Mesendoderm (in vitro differentiated cells): ENCODE measurements around the gene SND1.
A peak's percentile ranks its signal among the peaks of the same experiment; 100 is the strongest.

Source experiments
- DNase-seq: peaks from one replicate; pipeline ENCODE4 v3.0.0; 2013
- H2AK5ac ChIP-seq: 2 replicates; pipeline ENCODE4 v1.6.1; 2013; ENCODE audit warnings: low read length, inconsistent platforms
- H2BK120ac ChIP-seq: 2 replicates; pipeline ENCODE4 v1.6.1; 2013; ENCODE audit warnings: low read depth, mild to moderate bottlenecking, low read length, moderate library complexity, mixed read lengths
- H2BK15ac ChIP-seq: replicated peaks from 2 replicates; pipeline ENCODE4 v1.6.1; 2013; ENCODE audit warnings: low read depth, mild to moderate bottlenecking, moderate library complexity
- H2BK5ac ChIP-seq: 2 replicates; pipeline ENCODE4 v1.6.1; 2013; ENCODE audit warnings: low read length, inconsistent platforms
- H3K18ac ChIP-seq: 2 replicates; pipeline ENCODE4 v1.6.1; 2013; ENCODE audit warnings: mild to moderate bottlenecking, low read length, mixed read lengths
- H3K23ac ChIP-seq: one replicate; pipeline ENCODE4 v1.6.1; 2013; ENCODE audit warnings: low read length
- H3K27ac ChIP-seq: 2 replicates; pipeline ENCODE4 v1.5.1; 2013; ENCODE audit warnings: low read depth, mild to moderate bottlenecking, inconsistent platforms, low read length, moderate library complexity
- H3K27me3 ChIP-seq: 2 replicates; pipeline ENCODE4 v1.6.1; 2013; ENCODE audit warnings: low read length, control low read depth, mild to moderate bottlenecking, inconsistent platforms; ENCODE audit not compliant: insufficient read depth, poor library complexity
- H3K36me3 ChIP-seq: 2 replicates; pipeline ENCODE4 v1.6.1; 2013; ENCODE audit warnings: low read length, inconsistent platforms; ENCODE audit not compliant: control insufficient read depth, insufficient read depth
- H3K4ac ChIP-seq: one replicate; pipeline ENCODE4 v1.6.1; 2013; ENCODE audit warnings: low read depth, mild to moderate bottlenecking, low read length, moderate library complexity
- H3K4me1 ChIP-seq: 2 replicates; pipeline ENCODE4 v1.6.1; 2013; ENCODE audit warnings: low read depth, low read length, inconsistent platforms; ENCODE audit not compliant: control insufficient read depth
- H3K4me2 ChIP-seq: 2 replicates; pipeline ENCODE4 v1.6.1; 2013; ENCODE audit warnings: low read length
- H3K4me3 ChIP-seq: 2 replicates; pipeline ENCODE4 v1.5.1; 2013; ENCODE audit warnings: mild to moderate bottlenecking, low read length
- H3K56ac ChIP-seq: one replicate; pipeline ENCODE4 v1.6.1; 2013; ENCODE audit warnings: low read length
- H3K79me1 ChIP-seq: 2 replicates; pipeline ENCODE4 v1.6.1; 2013; ENCODE audit warnings: low read length, inconsistent platforms
- H3K79me2 ChIP-seq: 2 replicates; pipeline ENCODE4 v1.6.1; 2013; ENCODE audit warnings: mild to moderate bottlenecking, low read length; ENCODE audit not compliant: control insufficient read depth, insufficient read depth
- H3K9ac ChIP-seq: 2 replicates; pipeline ENCODE4 v1.6.1; 2013; ENCODE audit warnings: low read length, inconsistent platforms
- H4K5ac ChIP-seq: one replicate; pipeline ENCODE4 v1.6.1; 2013; ENCODE audit warnings: low read length
- H4K8ac ChIP-seq: one replicate; pipeline ENCODE4 v1.6.1; 2013; ENCODE audit warnings: low read depth, mild to moderate bottlenecking, control low read depth, low read length, moderate library complexity
- WGBS: extraction: QIAGEN DNeasy Blood & Tissue Kit; methylation state at CpG from one replicate; pipeline ENCODE4 v1.1.7; 2013; ENCODE audit warnings: low lambda C conversion rate, missing lambda C conversion rate; ENCODE audit not compliant: insufficient coverage; ENCODE audit errors: extremely low coverage; 5-methylcytosine and 5-hydroxymethylcytosine counted together

SND1 gene

DNA sequence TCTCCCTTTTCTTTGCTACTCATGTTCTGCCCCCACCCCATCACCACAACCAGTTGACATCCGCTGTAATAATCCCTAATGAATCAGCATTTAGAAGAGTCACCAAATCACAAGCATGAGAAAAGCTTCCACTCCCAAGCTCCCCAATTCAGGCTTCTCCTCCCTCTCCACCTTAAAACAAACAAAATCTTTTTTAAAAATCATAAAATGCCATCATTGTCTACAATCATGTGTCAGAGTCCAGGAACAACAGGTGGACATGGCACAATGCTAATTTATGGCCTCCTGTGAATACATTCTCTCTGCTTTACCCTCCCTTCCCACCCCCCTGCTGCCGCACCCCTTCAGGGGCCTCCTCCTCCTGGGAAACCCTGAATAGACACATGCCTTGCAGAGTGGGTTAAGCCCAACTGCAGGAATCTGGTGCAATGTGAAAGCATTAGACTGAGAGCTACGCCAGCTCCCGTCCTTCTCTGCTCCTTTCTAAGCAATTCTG lies 375.5 kb downstream of the SND1 start:
- H3K23ac ChIP-seq, result no peak overlapping the region
- H3K36me3 ChIP-seq, result no peaks in the 10 kb centered on the region
- H3K79me1 ChIP-seq, result peaks cover 14% of the 10 kb centered on the region
- no peak overlapping the region for H3K4ac ChIP-seq
- no peak overlapping the region for H3K18ac ChIP-seq
- H3K4me3 ChIP-seq, result no peak overlapping the region
- H2BK120ac ChIP-seq, result no peak overlapping the region
- no peak overlapping the region for H2BK5ac ChIP-seq
- H3K4me1 ChIP-seq, result peaks cover 4% of the 10 kb centered on the region
- DNase-seq, result no peak
- no peak overlapping the region for H3K4me2 ChIP-seq
- H3K9ac ChIP-seq, result no peak overlapping the region
- H4K5ac ChIP-seq, result no peak overlapping the region
- H4K8ac ChIP-seq, result no peak overlapping the region
- H3K79me2 ChIP-seq, result no peaks in the 10 kb centered on the region
- H3K56ac ChIP-seq, result no peak overlapping the region
- WGBS, result no CpG with 5 or more reads among the region's 4 CpGs
- no peak overlapping the region for H3K27ac ChIP-seq
- H2AK5ac ChIP-seq, result no peak overlapping the region
- no peaks in the 10 kb centered on the region for H3K27me3 ChIP-seq
- H2BK15ac ChIP-seq, result no peak overlapping the region

DNA sequence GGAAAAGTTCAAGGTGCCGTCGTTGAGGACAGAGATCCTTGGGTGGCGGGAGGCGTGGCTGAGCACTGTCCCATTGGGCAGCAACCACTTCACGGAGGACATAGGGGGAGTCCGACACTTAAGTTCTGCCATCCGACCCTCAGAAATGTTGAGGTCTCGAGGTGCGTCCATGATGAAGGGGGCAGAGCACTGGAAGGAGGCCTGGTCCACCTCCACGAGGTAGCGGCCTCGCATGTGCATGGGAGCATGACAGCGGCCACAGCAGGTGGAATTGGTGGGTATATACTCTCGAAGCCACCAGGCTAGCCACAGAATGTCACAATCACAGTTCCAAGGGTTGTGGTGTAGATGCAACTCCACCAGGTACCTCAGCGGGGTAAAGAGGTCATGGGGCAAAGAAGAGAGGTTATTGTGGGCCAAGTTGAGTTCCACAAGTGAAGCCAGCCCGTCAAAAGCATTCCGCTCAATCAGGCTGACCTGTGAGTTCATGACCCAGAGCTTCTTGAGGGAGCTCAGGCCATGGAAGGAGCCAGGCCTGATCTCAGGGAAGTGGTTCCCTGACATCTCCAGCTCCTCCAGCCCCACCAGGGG lies 377.5 kb downstream of the SND1 start:
- peaks cover 12% of the 10 kb centered on the region for H3K79me1 ChIP-seq
- H3K4me1 ChIP-seq, result peaks cover 1% of the 10 kb centered on the region
- no peaks in the 10 kb centered on the region for H3K79me2 ChIP-seq
- no peak overlapping the region for H3K4me3 ChIP-seq
- no peak overlapping the region for H3K18ac ChIP-seq
- H3K27ac ChIP-seq, result no peak overlapping the region
- H2BK5ac ChIP-seq, result no peak overlapping the region
- H3K4me2 ChIP-seq, result no peak overlapping the region
- H2BK120ac ChIP-seq, result no peak overlapping the region
- H2AK5ac ChIP-seq, result no peak overlapping the region
- H3K9ac ChIP-seq, result no peak overlapping the region
- no peak overlapping the region for H4K5ac ChIP-seq
- no peaks in the 10 kb centered on the region for H3K27me3 ChIP-seq
- H3K4ac ChIP-seq, result no peak overlapping the region
- no peak overlapping the region for H3K56ac ChIP-seq
- no peak for DNase-seq
- no peak overlapping the region for H3K23ac ChIP-seq
- no CpG with 5 or more reads among the region's 17 CpGs for WGBS
- H4K8ac ChIP-seq, result no peak overlapping the region
- H3K36me3 ChIP-seq, result no peaks in the 10 kb centered on the region
- no peak overlapping the region for H2BK15ac ChIP-seq

DNA sequence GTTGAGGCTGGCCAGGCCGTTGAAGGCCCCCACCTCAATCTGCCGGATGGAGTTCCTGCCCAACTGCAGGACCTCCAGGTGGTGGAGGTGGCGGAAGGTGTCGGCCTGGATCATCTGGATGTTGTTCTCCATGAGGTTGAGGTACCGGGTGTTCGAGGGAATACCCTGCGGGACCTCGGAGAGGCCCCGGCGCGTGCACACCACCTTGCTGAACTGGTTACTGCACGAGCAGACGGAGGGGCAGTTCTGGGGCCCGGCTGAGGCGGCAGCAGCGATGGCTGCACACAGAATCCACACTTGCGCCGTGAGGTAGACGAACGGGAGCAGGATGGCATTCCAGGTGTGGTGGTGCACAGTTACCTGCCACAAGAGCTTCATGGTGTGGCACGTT lies 378.3 kb downstream of the SND1 start:
- Histone ChIP-seq H3K27me3 (no peaks in the 10 kb centered on the region), H3K4me3 (peak overlapping the region; percentile 40), H4K8ac (no peak overlapping the region), H3K4me1 (peaks cover 1% of the 10 kb centered on the region), H3K4me2 (peak overlapping the region; percentile 83), H3K79me1 (peaks cover 12% of the 10 kb centered on the region), H2BK5ac (no peak overlapping the region), H3K56ac (peak overlapping the region; percentile 69), H3K18ac (no peak overlapping the region), H2AK5ac (no peak overlapping the region), H3K79me2 (no peaks in the 10 kb centered on the region), H3K23ac (no peak overlapping the region), H4K5ac (no peak overlapping the region), H2BK120ac (no peak overlapping the region), H3K36me3 (no peaks in the 10 kb centered on the region), H3K4ac (no peak overlapping the region), H3K9ac (peak overlapping the region; percentile 63), H2BK15ac (no peak overlapping the region), H3K27ac (no peak overlapping the region)
- DNase-seq, result peak; percentile 44
- WGBS, result no CpG with 5 or more reads among the region's 21 CpGs

DNA sequence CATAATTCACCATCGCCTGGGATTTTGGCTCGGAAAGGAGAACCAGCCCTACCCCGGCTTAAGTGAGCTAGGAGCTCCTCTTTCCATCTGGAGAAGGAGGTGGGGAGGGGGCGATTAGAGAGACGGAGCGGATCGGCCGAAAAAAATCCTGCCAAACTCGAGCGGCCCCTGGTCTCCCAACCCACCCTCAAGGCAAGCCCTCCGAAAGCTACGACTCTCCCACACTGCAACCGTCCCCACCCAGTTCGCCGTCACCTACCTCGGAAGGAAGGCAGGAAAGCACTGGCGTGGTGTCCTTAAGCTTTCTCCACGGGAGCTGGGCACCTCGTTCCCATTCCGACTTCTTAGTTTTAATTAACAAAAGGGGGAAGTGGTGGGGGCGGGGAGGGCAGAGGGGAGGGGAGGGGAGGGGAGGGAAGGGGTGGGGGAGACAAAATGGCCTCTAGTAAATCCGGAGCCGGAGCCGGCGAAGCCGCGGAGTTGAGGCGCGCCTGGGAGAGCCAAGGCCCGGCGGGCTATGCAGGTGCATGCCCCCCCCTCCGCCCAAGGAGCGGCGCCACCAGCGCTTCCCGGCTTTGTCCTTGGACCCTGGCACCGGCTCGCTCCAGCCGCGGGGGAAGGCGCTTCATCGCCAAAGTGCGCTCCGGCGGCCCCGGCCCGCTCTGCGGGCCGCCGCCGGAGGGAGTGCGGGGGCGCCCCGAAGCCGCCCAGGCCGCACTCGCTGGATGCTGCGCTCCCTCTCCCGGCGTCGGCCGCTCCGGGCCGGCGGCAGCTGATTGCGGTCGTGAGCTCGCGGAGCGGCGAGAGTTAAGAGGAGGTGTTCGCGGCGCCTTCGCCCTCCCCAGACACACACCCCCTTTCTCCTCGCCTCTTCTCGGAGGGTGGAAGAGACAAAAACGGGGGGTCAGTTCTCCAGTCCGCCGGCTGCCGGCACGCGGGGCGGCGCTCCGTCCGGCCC lies 378.9 kb downstream of the SND1 start, which contains the start of gene LRRC4:
Gene LRRC4, minus strand, starts transcription at position 784 of the 958 bp plus-strand sequence. CDS start 797 bp downstream, outside the sequence.
- Histone ChIP-seq H3K56ac (peak within 1 kb of the TSS; percentile 86), H4K5ac (no peak within 1 kb of the TSS), H3K4me2 (peak within 1 kb of the TSS; percentile 83), H3K27me3 (no peaks in the 10 kb centered on the region), H3K27ac (peak within 1 kb of the TSS; percentile 71), H3K79me1 (peaks cover 12% of the 10 kb centered on the region), H3K79me2 (no peaks in the 10 kb centered on the region), H3K4me3 (peak within 1 kb of the TSS; percentile 40), H2BK120ac (peak within 1 kb of the TSS; percentile 36), H2BK5ac (no peak within 1 kb of the TSS), H3K4ac (peak within 1 kb of the TSS; percentile 57), H3K23ac (no peak within 1 kb of the TSS), H3K4me1 (peaks cover 1% of the 10 kb centered on the region), H2AK5ac (no peak within 1 kb of the TSS), H3K9ac (peak within 1 kb of the TSS; percentile 63), H2BK15ac (no peak within 1 kb of the TSS), H4K8ac (no peak within 1 kb of the TSS), H3K18ac (peak within 1 kb of the TSS; percentile 71), H3K36me3 (no peaks in the 10 kb centered on the region)
- peak; percentile 69 for DNase-seq
- WGBS, result no CpG with 5 or more reads among the region's 87 CpGs

DNA sequence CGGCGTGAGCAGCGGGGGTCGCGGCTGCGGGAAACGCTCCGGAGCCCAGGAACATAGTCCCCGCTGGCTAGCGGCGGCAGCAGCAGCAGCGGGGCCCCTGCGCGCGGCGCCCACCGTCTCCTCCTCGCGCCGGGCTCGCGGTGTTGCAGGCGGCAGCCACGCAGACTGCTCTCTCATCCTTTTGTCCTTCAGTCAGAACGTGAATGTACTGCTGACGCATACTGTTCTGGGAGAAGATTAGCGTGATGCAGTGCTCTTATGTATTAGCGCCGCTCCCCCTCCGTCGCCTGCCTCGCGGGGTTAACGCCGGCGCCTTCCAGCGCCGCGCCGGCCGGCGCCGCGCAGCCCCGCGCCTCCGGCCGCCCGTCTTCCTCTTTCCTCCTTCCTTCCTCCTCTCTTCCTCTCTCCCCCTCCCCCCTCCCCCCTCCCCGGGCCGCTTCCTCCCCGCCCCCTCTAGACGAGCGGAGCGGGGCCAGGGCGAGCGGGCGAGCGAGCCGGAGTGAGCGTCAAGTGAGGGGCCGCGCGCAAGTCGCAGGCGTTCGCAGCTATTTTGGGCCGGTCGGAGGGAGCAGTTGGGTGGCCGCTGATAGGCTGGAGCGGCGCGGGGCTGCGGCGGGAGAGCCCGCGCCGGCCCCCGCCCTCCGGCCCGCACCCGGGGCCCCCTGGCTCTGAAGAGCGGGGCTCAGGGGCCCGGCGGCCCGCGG lies 380.1 kb downstream of the SND1 start:
- H3K79me2 ChIP-seq, result no peaks in the 10 kb centered on the region
- peaks cover 1% of the 10 kb centered on the region for H3K4me1 ChIP-seq
- peaks cover 11% of the 10 kb centered on the region for H3K79me1 ChIP-seq
- H3K27me3 ChIP-seq, result no peaks in the 10 kb centered on the region
- no peaks in the 10 kb centered on the region for H3K36me3 ChIP-seq
- peak; percentile 86 for DNase-seq
- peak overlapping the region; percentile 49 for H3K4me2 ChIP-seq
- peak overlapping the region; percentile 71 for H3K18ac ChIP-seq
- peak overlapping the region; percentile 57 for H3K4ac ChIP-seq
- no peak overlapping the region for H4K8ac ChIP-seq
- H3K4me3 ChIP-seq, result peak overlapping the region; percentile 2
- H3K27ac ChIP-seq, result peak overlapping the region; percentile 71
- H3K9ac ChIP-seq, result peak overlapping the region; percentile 63
- no peak overlapping the region for H4K5ac ChIP-seq
- no peak overlapping the region for H2BK120ac ChIP-seq
- no peak overlapping the region for H2AK5ac ChIP-seq
- WGBS, result no CpG with 5 or more reads among the region's 87 CpGs
- H3K56ac ChIP-seq, result peak overlapping the region; percentile 72
- H3K23ac ChIP-seq, result peak overlapping the region; percentile 83
- no peak overlapping the region for H2BK15ac ChIP-seq
- H2BK5ac ChIP-seq, result no peak overlapping the region
